ENCODE data around the gene RTN4RL2.

GRCh38 chr11:57479021-57479663 is 18.8 kb downstream of the RTN4RL2 start:
- TF ChIP-seq POLR2AphosphoS5 (IDR thresholded peaks at IDR 0.05; ENCODE audit: low read depth, low read length): no peak
- TF ChIP-seq POLR2A (IDR thresholded peaks at IDR 0.05; ENCODE audit: low read depth, low read length): no peak
- no peak for TF ChIP-seq POU2F2 (IDR thresholded peaks at IDR 0.05; ENCODE audit: low read depth, low read length)
- no peak for TF ChIP-seq PAX5 (IDR thresholded peaks at IDR 0.05; ENCODE audit: insufficient read depth, low read length, severe bottlenecking)
